WTC11 (cell line): ENCODE data around the gene PUDP. TPM values are rescaled to one million over a fixed set of nuclear protein-coding genes. Genes with fewer than 3 reads are reported as not detected.

Source experiments
- ATAC-seq: fragments of 200-7000 bp; cut with Tn5 transposase; 2 replicates; pipeline ENCODE4 v1.10.0; 2021; ENCODE audit warnings: mild to moderate bottlenecking, moderate library complexity
- CTCF ChIA-PET: fragments of 300-600 bp; sonication (Branson Sonifier 250); formaldehyde crosslinking; loops from one replicate; lab custom pipeline; 2021; ENCODE audit warnings: antibody characterized with exemption; lab: Charles Lee
- POLR2A ChIA-PET: fragments of 350-600 bp; sonication (Branson Sonifier 250); formaldehyde crosslinking; loops from one replicate; lab custom pipeline; 2021; ENCODE audit warnings: antibody characterized with exemption; lab: Charles Lee
- DNase-seq: peaks from one replicate; pipeline ENCODE4 v3.0.0; 2021; ENCODE audit warnings: low spot score
- H3K27ac Mint-ChIP-seq: 2 replicates; pipeline ENCODE4 v1.8.0; 2021; ENCODE audit warnings: mixed read lengths
- H3K27me3 Mint-ChIP-seq: 2 replicates; pipeline ENCODE4 v1.8.0; 2021; ENCODE audit warnings: low read depth, mild to moderate bottlenecking, moderate library complexity, mixed read lengths
- H3K36me3 Mint-ChIP-seq: 2 replicates; pipeline ENCODE4 v1.8.0; 2021; ENCODE audit warnings: mixed read lengths
- H3K4me1 Mint-ChIP-seq: 2 replicates; pipeline ENCODE4 v1.8.0; 2022; ENCODE audit warnings: mixed read lengths
- H3K4me3 Mint-ChIP-seq: 2 replicates; pipeline ENCODE4 v1.8.0; 2021; ENCODE audit warnings: mild to moderate bottlenecking, moderate library complexity, mixed read lengths
- H3K9me3 Mint-ChIP-seq: 2 replicates; pipeline ENCODE4 v1.8.0; 2021; ENCODE audit warnings: mixed read lengths
- ARID4B ChIP-seq: sonication (generic); formaldehyde crosslinking; IDR thresholded peaks from 2 replicates; pipeline ENCODE4 v1.8.0; 2023; ENCODE audit warnings: missing genetic modification reagents, mild to moderate bottlenecking, borderline replicate concordance
- CREB1 ChIP-seq: sonication (generic); formaldehyde crosslinking; IDR thresholded peaks from 2 replicates; pipeline ENCODE4 v1.8.0; 2023; ENCODE audit warnings: mild to moderate bottlenecking, missing genetic modification reagents
- CREM ChIP-seq: sonication (generic); formaldehyde crosslinking; IDR thresholded peaks from 2 replicates; pipeline ENCODE4 v1.8.1; 2022; ENCODE audit warnings: mild to moderate bottlenecking, missing genetic modification reagents, moderate library complexity
- E2F4 ChIP-seq: sonication (generic); formaldehyde crosslinking; IDR thresholded peaks from 2 replicates; pipeline ENCODE4 v1.8.1; 2022; ENCODE audit warnings: low read depth, mild to moderate bottlenecking, moderate library complexity, missing genetic modification reagents, borderline replicate concordance
- E2F5 ChIP-seq: sonication (generic); formaldehyde crosslinking; IDR thresholded peaks from 2 replicates; pipeline ENCODE4 v1.8.1; 2022; ENCODE audit warnings: mild to moderate bottlenecking, moderate library complexity, missing genetic modification reagents
- EMX1 ChIP-seq: fragments of 250-450 bp; sonication (Bioruptor Pico); IDR thresholded peaks from 2 replicates; pipeline ENCODE4 v1.8.0; 2021; ENCODE audit warnings: mild to moderate bottlenecking
- FOXK1 ChIP-seq: sonication (generic); formaldehyde crosslinking; IDR thresholded peaks from 2 replicates; pipeline ENCODE4 v1.8.0; 2022; ENCODE audit warnings: mild to moderate bottlenecking, moderate library complexity, missing genetic modification reagents
- GRHL2 ChIP-seq: fragments of 250-450 bp; sonication (Bioruptor Pico); IDR thresholded peaks from 2 replicates; pipeline ENCODE4 v1.8.0; 2022; ENCODE audit warnings: mild to moderate bottlenecking, moderate library complexity; ENCODE audit not compliant: insufficient replicate concordance, severe bottlenecking
- HMGA2 ChIP-seq: fragments of 250-450 bp; sonication (Bioruptor Pico); IDR thresholded peaks from 2 replicates; pipeline ENCODE4 v1.4.0; 2021; ENCODE audit warnings: mild to moderate bottlenecking, moderate library complexity
- MLX ChIP-seq: sonication (generic); formaldehyde crosslinking; IDR thresholded peaks from 2 replicates; pipeline ENCODE4 v1.8.1; 2023; ENCODE audit warnings: mild to moderate bottlenecking, missing genetic modification reagents, moderate library complexity
- SMAD3 ChIP-seq: sonication (generic); formaldehyde crosslinking; IDR thresholded peaks from 2 replicates; pipeline ENCODE4 v1.8.0; 2022; ENCODE audit warnings: missing genetic modification reagents, mild to moderate bottlenecking, borderline replicate concordance
- TEAD1 ChIP-seq: sonication (generic); formaldehyde crosslinking; IDR thresholded peaks from 2 replicates; pipeline ENCODE4 v1.8.0; 2022; ENCODE audit warnings: mild to moderate bottlenecking, missing genetic modification reagents
- ZNF232 ChIP-seq: sonication (generic); formaldehyde crosslinking; IDR thresholded peaks from 2 replicates; pipeline ENCODE4 v1.8.0; 2022; ENCODE audit warnings: mild to moderate bottlenecking, missing genetic modification reagents
- ZNF396 ChIP-seq: fragments of 250-450 bp; sonication (Bioruptor Pico); IDR thresholded peaks from 2 replicates; pipeline ENCODE4 v1.8.0; 2021; ENCODE audit warnings: mild to moderate bottlenecking, moderate library complexity, borderline replicate concordance
- ZNF416 ChIP-seq: fragments of 250-450 bp; sonication (Bioruptor Pico); IDR thresholded peaks from 2 replicates; pipeline ENCODE4 v1.9.0; 2021; ENCODE audit warnings: mild to moderate bottlenecking, inconsistent platforms
- ZNF425 ChIP-seq: fragments of 250-450 bp; sonication (Bioruptor Pico); conservative IDR thresholded peaks from 2 replicates; pipeline ENCODE4 v1.9.0; 2021; ENCODE audit warnings: mild to moderate bottlenecking
- ZNF532 ChIP-seq: fragments of 250-450 bp; sonication (Bioruptor Pico); IDR thresholded peaks from 2 replicates; pipeline ENCODE4 v1.9.0; 2021; ENCODE audit warnings: mild to moderate bottlenecking, borderline replicate concordance
- ZNF671 ChIP-seq: fragments of 250-450 bp; sonication (Bioruptor Pico); IDR thresholded peaks from 2 replicates; pipeline ENCODE4 v1.8.0; 2021; ENCODE audit warnings: mild to moderate bottlenecking
- ZSCAN18 ChIP-seq: fragments of 250-450 bp; sonication (Bioruptor Pico); IDR thresholded peaks from 2 replicates; pipeline ENCODE4 v2.1.2; 2022; ENCODE audit warnings: mild to moderate bottlenecking, moderate library complexity
- total RNA-seq: library from RNA; stranded (reverse); gene quantifications from 3 replicates; pipeline ENCODE4 v1.2.3, GENCODE V29; 2021

PUDP gene
- total RNA-seq, 1 experiment from 2014 or later: 20.8 TPM

GRCh38 chrX:7188672-7189071 is 40.7 kb upstream of the PUDP start (continued):
- no peak for TF ChIP-seq E2F4 (CRISPR knock-in tag)
- TF ChIP-seq E2F5 (CRISPR knock-in tag): no peak

- ChIA-PET POLR2A (no interaction called here), CTCF (no interaction called here)
- no peaks in the 10 kb centered on the region for H3K4me1 Mint-ChIP-seq
- peaks cover 6% of the 10 kb centered on the region for H3K9me3 Mint-ChIP-seq
- H3K36me3 Mint-ChIP-seq: peaks cover 4% of the 10 kb centered on the region
- H3K27me3 Mint-ChIP-seq: no peaks in the 10 kb centered on the region; the same call in 1 of the 2 replicates
- H3K4me3 Mint-ChIP-seq: no peak overlapping the region
- no peak for ATAC-seq
- no peak for DNase-seq
- TF ChIP-seq CREB1 (CRISPR knock-in tag) (no peak), EMX1 (CRISPR knock-in tag) (no peak), TEAD1 (CRISPR knock-in tag) (no peak), ZNF232 (CRISPR knock-in tag) (no peak), ZSCAN18 (CRISPR knock-in tag) (no peak), SMAD3 (CRISPR knock-in tag) (no peak), ARID4B (CRISPR knock-in tag) (no peak), ZNF416 (CRISPR knock-in tag) (no peak), FOXK1 (CRISPR knock-in tag) (no peak), MLX (CRISPR knock-in tag) (no peak)
- TF ChIP-seq, all 79 proteins: peak for 0
- no peak overlapping the region for H3K27ac Mint-ChIP-seq
Observed at GRCh38 chrX:7184816-7185215, 36.9 kb upstream of the PUDP start.

- POLR2A ChIA-PET: no interaction called here
- no peaks in the 10 kb centered on the region for H3K36me3 Mint-ChIP-seq
- H3K4me1 Mint-ChIP-seq: no peaks in the 10 kb centered on the region
- H3K27me3 Mint-ChIP-seq: no peaks in the 10 kb centered on the region; the same call in 1 of the 2 replicates
- CTCF ChIA-PET: no interaction called here
- ATAC-seq (no peak), DNase-seq (no peak)
- no peak overlapping the region for H3K27ac Mint-ChIP-seq
- H3K9me3 Mint-ChIP-seq: no peaks in the 10 kb centered on the region
- H3K4me3 Mint-ChIP-seq: no peak overlapping the region
- TF ChIP-seq ZNF532 (no peak), ZNF396 (CRISPR knock-in tag) (no peak), ZNF425 (CRISPR knock-in tag) (no peak), ZNF671 (CRISPR knock-in tag) (no peak), ZNF416 (CRISPR knock-in tag) (no peak), CREM (CRISPR knock-in tag) (no peak), HMGA2 (no peak), GRHL2 (CRISPR knock-in tag) (no peak)
Observed at GRCh38 chrX:7179446-7179845, 31.5 kb upstream of the PUDP start.
